Memory B cell (primary cell): ENCODE measurements around the gene SP2.
A peak's percentile ranks its signal among the peaks of the same experiment; 100 is the strongest.

Experiments
- ATAC-seq: fragments of 150-1000 bp; cut with Tn5 transposase; 2 replicates; pipeline ENCODE4 v1.10.0; 2021; ENCODE audit warnings: low read depth, mild to moderate bottlenecking, moderate library complexity
- DNase-seq, 2 donors: peaks; one replicate each; pipeline ENCODE4 v3.0.0; 2022; ENCODE audit warnings: low spot score in 2 of 2
- H3K27ac Mint-ChIP-seq: one replicate; pipeline ENCODE4 v1.8.0; 2022; ENCODE audit warnings: mild to moderate bottlenecking, moderate library complexity, mixed read lengths
- H3K27me3 Mint-ChIP-seq: one replicate; pipeline ENCODE4 v1.8.0; 2022; ENCODE audit warnings: mixed read lengths
- H3K36me3 Mint-ChIP-seq: one replicate; pipeline ENCODE4 v1.8.0; 2022; ENCODE audit warnings: mild to moderate bottlenecking, mixed read lengths
- H3K4me1 Mint-ChIP-seq: one replicate; pipeline ENCODE4 v1.8.0; 2022; ENCODE audit warnings: mixed read lengths
- H3K4me3 Mint-ChIP-seq: one replicate; pipeline ENCODE4 v1.8.0; 2022; ENCODE audit warnings: mild to moderate bottlenecking, moderate library complexity, mixed read lengths
- H3K9me3 Mint-ChIP-seq: one replicate; pipeline ENCODE4 v1.8.0; 2022; ENCODE audit warnings: mixed read lengths

The SP2 gene

GRCh38 chr17:47935961-47936360, 39.9 kb downstream of the SP2 start:
- no peak for DNase-seq
- no peak overlapping the region for H3K4me3 Mint-ChIP-seq
- peaks cover 13% of the 10 kb centered on the region for H3K4me1 Mint-ChIP-seq
- H3K27ac Mint-ChIP-seq: no peak overlapping the region
- no peaks in the 10 kb centered on the region for H3K27me3 Mint-ChIP-seq
- H3K9me3 Mint-ChIP-seq: no peaks in the 10 kb centered on the region
- peaks cover 2% of the 10 kb centered on the region for H3K36me3 Mint-ChIP-seq
- ATAC-seq: no peak

GRCh38 chr17:47937941-47938340, 41.9 kb downstream of the SP2 start:
- ATAC-seq (no peak), DNase-seq (no peak)
- no peak overlapping the region for H3K27ac Mint-ChIP-seq
- H3K4me3 Mint-ChIP-seq: no peak overlapping the region
- peaks cover 23% of the 10 kb centered on the region for H3K4me1 Mint-ChIP-seq
- H3K9me3 Mint-ChIP-seq: peaks cover 1% of the 10 kb centered on the region
- H3K27me3 Mint-ChIP-seq: no peaks in the 10 kb centered on the region
- H3K36me3 Mint-ChIP-seq: no peaks in the 10 kb centered on the region

GRCh38 chr17:47941246-47942095, 45.4 kb downstream of the SP2 start, which contains the start of gene PNPO:
Gene PNPO, plus strand, starts transcription at chr17:47941571. Its CDS starts 105 bp downstream, at chr17:47941676.
- peaks cover 33% of the 10 kb centered on the region for H3K4me1 Mint-ChIP-seq

GRCh38 chr17:47942096-47942510, 46.1 kb downstream of the SP2 start:
- peaks cover 1% of the 10 kb centered on the region for H3K9me3 Mint-ChIP-seq
- no peak for ATAC-seq
- peak overlapping the region; percentile 83 for H3K27ac Mint-ChIP-seq
- no peak for DNase-seq
- no peaks in the 10 kb centered on the region for H3K27me3 Mint-ChIP-seq
- peaks cover 28% of the 10 kb centered on the region for H3K4me1 Mint-ChIP-seq
- H3K36me3 Mint-ChIP-seq: peaks cover 12% of the 10 kb centered on the region
- peak overlapping the region; percentile 90 for H3K4me3 Mint-ChIP-seq

More at GRCh38 chr17:47941246-47942095, 45.4 kb downstream of the SP2 start, which contains the start of gene PNPO:
- Mint-ChIP-seq H3K27ac (peak within 1 kb of the TSS; percentile 83), H3K27me3 (no peaks in the 10 kb centered on the region), H3K9me3 (peaks cover 1% of the 10 kb centered on the region), H3K4me3 (peak within 1 kb of the TSS; percentile 90), H3K36me3 (peaks cover 12% of the 10 kb centered on the region)
- DNase-seq (peak; percentile 75 to 85), ATAC-seq (peak; percentile 98)

- H3K9me3 Mint-ChIP-seq: peaks cover 1% of the 10 kb centered on the region
- ATAC-seq (no peak), DNase-seq (no peak)
- no peaks in the 10 kb centered on the region for H3K27me3 Mint-ChIP-seq
- peaks cover 28% of the 10 kb centered on the region for H3K4me1 Mint-ChIP-seq
- H3K36me3 Mint-ChIP-seq: peaks cover 12% of the 10 kb centered on the region
- H3K27ac Mint-ChIP-seq: no peak overlapping the region
- peak overlapping the region; percentile 90 for H3K4me3 Mint-ChIP-seq
Measured at GRCh38 chr17:47942568-47942967, 46.5 kb downstream of the SP2 start.

GRCh38 chr17:47945080-47945479, 49.0 kb downstream of the SP2 start:
- Mint-ChIP-seq H3K4me3 (no peak overlapping the region), H3K36me3 (peaks cover 12% of the 10 kb centered on the region), H3K9me3 (peaks cover 1% of the 10 kb centered on the region), H3K27me3 (no peaks in the 10 kb centered on the region), H3K4me1 (peaks cover 36% of the 10 kb centered on the region), H3K27ac (peak overlapping the region; percentile 60)
- DNase-seq (no peak), ATAC-seq (no peak)

GRCh38 chr17:47945529-47946508, 49.8 kb downstream of the SP2 start:
- H3K27ac Mint-ChIP-seq: no peak overlapping the region
- peaks cover 36% of the 10 kb centered on the region for H3K4me1 Mint-ChIP-seq
- ATAC-seq: no peak

GRCh38 chr17:47946516-47946915, 50.5 kb downstream of the SP2 start:
- Mint-ChIP-seq H3K4me1 (peaks cover 31% of the 10 kb centered on the region), H3K4me3 (no peak overlapping the region)
- ATAC-seq: no peak

More at GRCh38 chr17:47945529-47946508, 49.8 kb downstream of the SP2 start:
- no peak for DNase-seq
- Mint-ChIP-seq H3K36me3 (peaks cover 12% of the 10 kb centered on the region), H3K4me3 (no peak overlapping the region), H3K27me3 (no peaks in the 10 kb centered on the region), H3K9me3 (peaks cover 1% of the 10 kb centered on the region)

GRCh38 chr17:47946929-47947397, 50.9 kb downstream of the SP2 start:
- DNase-seq (peak; percentile 52 to 61), ATAC-seq (peak; percentile 83)
- H3K27ac Mint-ChIP-seq: no peak overlapping the region
- H3K9me3 Mint-ChIP-seq: no peaks in the 10 kb centered on the region
- H3K36me3 Mint-ChIP-seq: peaks cover 14% of the 10 kb centered on the region
- no peak overlapping the region for H3K4me3 Mint-ChIP-seq
- H3K4me1 Mint-ChIP-seq: peaks cover 28% of the 10 kb centered on the region
- no peaks in the 10 kb centered on the region for H3K27me3 Mint-ChIP-seq

More at GRCh38 chr17:47946516-47946915, 50.5 kb downstream of the SP2 start:
- H3K27ac Mint-ChIP-seq: no peak overlapping the region
- no peaks in the 10 kb centered on the region for H3K27me3 Mint-ChIP-seq
- H3K36me3 Mint-ChIP-seq: peaks cover 14% of the 10 kb centered on the region
- DNase-seq: no peak
- H3K9me3 Mint-ChIP-seq: no peaks in the 10 kb centered on the region

- Mint-ChIP-seq H3K4me1 (peaks cover 21% of the 10 kb centered on the region), H3K27me3 (no peaks in the 10 kb centered on the region), H3K27ac (no peak overlapping the region), H3K36me3 (peaks cover 15% of the 10 kb centered on the region), H3K4me3 (no peak overlapping the region), H3K9me3 (no peaks in the 10 kb centered on the region)
- DNase-seq (no peak), ATAC-seq (no peak)
Measured at GRCh38 chr17:47948706-47949196, 52.7 kb downstream of the SP2 start.

GRCh38 chr17:47949197-47949759, 53.2 kb downstream of the SP2 start:
- Mint-ChIP-seq H3K27ac (peak overlapping the region; percentile 36), H3K27me3 (no peaks in the 10 kb centered on the region), H3K9me3 (no peaks in the 10 kb centered on the region), H3K36me3 (peaks cover 15% of the 10 kb centered on the region), H3K4me1 (peaks cover 21% of the 10 kb centered on the region), H3K4me3 (peak overlapping the region; percentile 64)
- peak; percentile 72 for ATAC-seq
- peak; percentile 61 to 78 for DNase-seq

GRCh38 chr17:47949946-47950345, 53.9 kb downstream of the SP2 start:
- Mint-ChIP-seq H3K36me3 (peaks cover 11% of the 10 kb centered on the region), H3K4me3 (no peak overlapping the region), H3K9me3 (no peaks in the 10 kb centered on the region), H3K4me1 (peaks cover 14% of the 10 kb centered on the region), H3K27me3 (no peaks in the 10 kb centered on the region), H3K27ac (peak overlapping the region; percentile 36)
- ATAC-seq (peak; percentile 19), DNase-seq (no peak)

GRCh38 chr17:47950448-47950847, 54.4 kb downstream of the SP2 start:
- Mint-ChIP-seq H3K9me3 (no peaks in the 10 kb centered on the region), H3K27me3 (no peaks in the 10 kb centered on the region), H3K27ac (no peak overlapping the region), H3K36me3 (peaks cover 6% of the 10 kb centered on the region), H3K4me1 (peaks cover 12% of the 10 kb centered on the region), H3K4me3 (no peak overlapping the region)
- ATAC-seq: no peak
- no peak for DNase-seq
